LoVo (cell line): ENCODE measurements around the gene C6orf89.
"Not testable (repeated sequence)": the region's sequence is repeated elsewhere in the genome, so short reads cannot be mapped to it uniquely, and the experiment has no call there.

ENCODE experiments used
- DNase-seq: peaks from one replicate; pipeline ENCODE4 v3.0.0-alpha.2; 2016; ENCODE audit warnings: low spot score

Gene C6orf89

GRCh38 chr6:36924131-36924530 lies 38.4 kb downstream of the C6orf89 start:
- DNase-seq: no peak

- DNase-seq: no peak
Observed at GRCh38 chr6:36924778-36925374, 39.1 kb downstream of the C6orf89 start.

GRCh38 chr6:36925809-36926208 lies 40.1 kb downstream of the C6orf89 start:
- DNase-seq: no peak

GRCh38 chr6:36926708-36927513 lies 41.2 kb downstream of the C6orf89 start:
- DNase-seq: no peak

- DNase-seq: no peak
Observed at GRCh38 chr6:36927691-36928546, 42.2 kb downstream of the C6orf89 start.

- no peak for DNase-seq
Observed at GRCh38 chr6:36928547-36928918, 42.8 kb downstream of the C6orf89 start.

- DNase-seq: no peak
Observed at GRCh38 chr6:36929152-36929551, 43.4 kb downstream of the C6orf89 start.

- no peak for DNase-seq
Observed at GRCh38 chr6:36929607-36930006, 43.9 kb downstream of the C6orf89 start.

- DNase-seq: no peak
Observed at GRCh38 chr6:36930483-36930882, 44.7 kb downstream of the C6orf89 start.

- DNase-seq: no peak
Observed at GRCh38 chr6:36933102-36933501, 47.4 kb downstream of the C6orf89 start.

GRCh38 chr6:36933519-36933918 lies 47.8 kb downstream of the C6orf89 start:
- DNase-seq: no peak

GRCh38 chr6:36934901-36935300 lies 49.1 kb downstream of the C6orf89 start:
- no peak for DNase-seq

- DNase-seq: no peak
Observed at GRCh38 chr6:36936824-36937223, 51.1 kb downstream of the C6orf89 start.

- DNase-seq: no peak
Observed at GRCh38 chr6:36937896-36938295, 52.1 kb downstream of the C6orf89 start.

- DNase-seq: no peak
Observed at GRCh38 chr6:36938536-36938935, 52.8 kb downstream of the C6orf89 start.

GRCh38 chr6:36939005-36939404 lies 53.3 kb downstream of the C6orf89 start:
- DNase-seq: not testable (repeated sequence)

GRCh38 chr6:36940027-36940426 lies 54.3 kb downstream of the C6orf89 start:
- no peak for DNase-seq

GRCh38 chr6:36941561-36941960 lies 55.8 kb downstream of the C6orf89 start:
- not testable (repeated sequence) for DNase-seq

GRCh38 chr6:36942329-36942728 lies 56.6 kb downstream of the C6orf89 start:
- not testable (repeated sequence) for DNase-seq

- no peak for DNase-seq
Observed at GRCh38 chr6:36944650-36945049, 58.9 kb downstream of the C6orf89 start.

GRCh38 chr6:36945301-36945700 lies 59.5 kb downstream of the C6orf89 start:
- no peak for DNase-seq

- no peak for DNase-seq
Observed at GRCh38 chr6:36946526-36946925, 60.8 kb downstream of the C6orf89 start.
